Epithelial cell of prostate (primary cell): ENCODE results near the gene IKZF2.
A peak's percentile ranks its signal among the peaks of the same experiment; 100 is the strongest.
"Not testable (repeated sequence)": the region's sequence is repeated elsewhere in the genome, so short reads cannot be mapped to it uniquely, and the experiment has no call there.

Experiments used
- DNase-seq: peaks from one replicate; pipeline ENCODE4 v3.0.0-alpha.2; 2011; ENCODE audit warnings: low read depth, low spot score
- H3K27ac ChIP-seq: fragments of 450-650 bp; 2 replicates; pipeline ENCODE4 v1.5.1; 2017; ENCODE audit warnings: mild to moderate bottlenecking

The IKZF2 gene

GRCh38 chr2:213064099-213064498, 87.3 kb downstream of the IKZF2 start:
- DNase-seq: no peak
- no peak overlapping the region for H3K27ac ChIP-seq

GRCh38 chr2:213057977-213058376, 93.4 kb downstream of the IKZF2 start:
- no peak for DNase-seq
- H3K27ac ChIP-seq: no peak overlapping the region

GRCh38 chr2:213046431-213046830, 105.0 kb downstream of the IKZF2 start:
- DNase-seq: no peak
- H3K27ac ChIP-seq: no peak overlapping the region

GRCh38 chr2:213043566-213043965, 107.8 kb downstream of the IKZF2 start:
- no peak for DNase-seq
- no peak overlapping the region for H3K27ac ChIP-seq

- DNase-seq: no peak
- no peak overlapping the region for H3K27ac ChIP-seq
Measured at GRCh38 chr2:213042262-213042661, 109.2 kb downstream of the IKZF2 start.

GRCh38 chr2:213036836-213037235, 114.6 kb downstream of the IKZF2 start:
- no peak for DNase-seq
- H3K27ac ChIP-seq: no peak overlapping the region

GRCh38 chr2:213034585-213034984, 116.8 kb downstream of the IKZF2 start:
- H3K27ac ChIP-seq: no peak overlapping the region
- DNase-seq: no peak

GRCh38 chr2:213032607-213033006, 118.8 kb downstream of the IKZF2 start:
- H3K27ac ChIP-seq: no peak overlapping the region
- no peak for DNase-seq

GRCh38 chr2:213022987-213023386, 128.4 kb downstream of the IKZF2 start:
- H3K27ac ChIP-seq: no peak overlapping the region
- no peak for DNase-seq

GRCh38 chr2:213021971-213022899, 129.2 kb downstream of the IKZF2 start:
- no peak for DNase-seq
- H3K27ac ChIP-seq: peak overlapping the region; percentile 9

- DNase-seq, H3K27ac ChIP-seq: not testable (repeated sequence)
Measured at GRCh38 chr2:213020913-213021312, 130.5 kb downstream of the IKZF2 start.

- no peak overlapping the region for H3K27ac ChIP-seq
- DNase-seq: no peak
Measured at GRCh38 chr2:213020268-213020667, 131.1 kb downstream of the IKZF2 start.

- no peak overlapping the region for H3K27ac ChIP-seq
- no peak for DNase-seq
Measured at GRCh38 chr2:213019368-213019767, 132.0 kb downstream of the IKZF2 start.

GRCh38 chr2:213018340-213018901, 133.0 kb downstream of the IKZF2 start:
- no peak overlapping the region for H3K27ac ChIP-seq
- no peak for DNase-seq

- H3K27ac ChIP-seq: no peak overlapping the region
- no peak for DNase-seq
Measured at GRCh38 chr2:213017404-213017803, 134.0 kb downstream of the IKZF2 start.

GRCh38 chr2:213016984-213017351, 134.4 kb downstream of the IKZF2 start:
- H3K27ac ChIP-seq: no peak overlapping the region
- DNase-seq: no peak

GRCh38 chr2:213016166-213016983, 135.0 kb downstream of the IKZF2 start:
- no peak overlapping the region for H3K27ac ChIP-seq
- DNase-seq: no peak

GRCh38 chr2:213015387-213016165, 135.8 kb downstream of the IKZF2 start:
- DNase-seq: no peak
- H3K27ac ChIP-seq: no peak overlapping the region

GRCh38 chr2:213013979-213014378, 137.4 kb downstream of the IKZF2 start:
- no peak for DNase-seq
- H3K27ac ChIP-seq: no peak overlapping the region

GRCh38 chr2:213011505-213011904, 139.9 kb downstream of the IKZF2 start:
- DNase-seq: no peak
- H3K27ac ChIP-seq: no peak overlapping the region
